RWPE2 (cell line): Measurements from ENCODE around the gene BTBD9.

Source experiments
- ATAC-seq: fragments of 200-7000 bp; cut with Tn5 transposase; 3 replicates; pipeline ENCODE4 v1.9.1; 2021; ENCODE audit warnings: low read depth
- DNase-seq: peaks from one replicate; pipeline ENCODE4 v3.0.0-alpha.2; 2020; ENCODE audit warnings: low spot score
- H3K27ac ChIP-seq: fragments of 450-650 bp; 2 replicates; pipeline ENCODE4 v1.5.1; 2017; ENCODE audit warnings: mild to moderate bottlenecking; ENCODE audit not compliant: poor library complexity, severe bottlenecking
- H3K27me3 ChIP-seq: fragments of 250-450 bp; sonication (Bioruptor Pico); 2 replicates; pipeline ENCODE4 v1.5.1; 2021; ENCODE audit warnings: mild to moderate bottlenecking, moderate library complexity; ENCODE audit not compliant: insufficient read depth, poor library complexity, severe bottlenecking
- H3K36me3 ChIP-seq: fragments of 250-450 bp; sonication (Bioruptor Pico); 2 replicates; pipeline ENCODE4 v1.5.1; 2020; ENCODE audit warnings: low read depth, mild to moderate bottlenecking, moderate library complexity
- H3K4me1 ChIP-seq: fragments of 250-450 bp; sonication (Bioruptor Pico); 2 replicates; pipeline ENCODE4 v1.5.1; 2021; ENCODE audit warnings: mild to moderate bottlenecking, moderate library complexity; ENCODE audit not compliant: insufficient read depth, poor library complexity, severe bottlenecking
- H3K4me3 ChIP-seq: fragments of 250-450 bp; sonication (Bioruptor Pico); 2 replicates; pipeline ENCODE4 v1.5.1; 2021; ENCODE audit warnings: mild to moderate bottlenecking, moderate library complexity; ENCODE audit not compliant: severe bottlenecking
- H3K9me3 ChIP-seq: fragments of 250-450 bp; sonication (Bioruptor Pico); 2 replicates; pipeline ENCODE4 v1.5.1; 2021; ENCODE audit warnings: mild to moderate bottlenecking, moderate library complexity; ENCODE audit not compliant: severe bottlenecking
- TF ChIP-seq, protein P1 (sequence below): fragments of 450-650 bp; IDR thresholded peaks from one replicate; pipeline ENCODE4 v1.5.1; 2017; ENCODE audit warnings: mild to moderate bottlenecking, moderate library complexity; ENCODE audit not compliant: poor library complexity, severe bottlenecking

The BTBD9 gene

DNA sequence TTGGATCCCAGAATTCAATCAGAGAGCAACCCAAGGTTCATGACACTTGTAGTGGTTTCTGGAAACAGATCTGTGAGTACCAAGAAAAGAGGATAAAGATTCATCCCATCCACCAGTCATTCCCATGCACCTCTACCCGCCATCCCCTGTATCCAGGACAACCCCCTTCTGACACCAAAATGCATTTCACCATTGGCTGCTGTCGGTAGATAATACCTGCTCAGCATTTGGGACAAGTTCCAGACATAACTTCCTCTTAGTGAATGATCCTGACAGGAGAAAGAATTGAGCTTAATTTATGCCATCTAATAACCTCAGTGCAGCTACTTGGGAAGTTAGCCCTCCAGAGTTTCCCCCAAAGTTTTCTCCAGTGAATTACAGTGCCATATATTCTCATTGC is 491.1 kb downstream of the BTBD9 start:
- no peaks in the 10 kb centered on the region for H3K9me3 ChIP-seq
- no peaks in the 10 kb centered on the region for H3K27me3 ChIP-seq
- TF ChIP-seq, protein P1, sequence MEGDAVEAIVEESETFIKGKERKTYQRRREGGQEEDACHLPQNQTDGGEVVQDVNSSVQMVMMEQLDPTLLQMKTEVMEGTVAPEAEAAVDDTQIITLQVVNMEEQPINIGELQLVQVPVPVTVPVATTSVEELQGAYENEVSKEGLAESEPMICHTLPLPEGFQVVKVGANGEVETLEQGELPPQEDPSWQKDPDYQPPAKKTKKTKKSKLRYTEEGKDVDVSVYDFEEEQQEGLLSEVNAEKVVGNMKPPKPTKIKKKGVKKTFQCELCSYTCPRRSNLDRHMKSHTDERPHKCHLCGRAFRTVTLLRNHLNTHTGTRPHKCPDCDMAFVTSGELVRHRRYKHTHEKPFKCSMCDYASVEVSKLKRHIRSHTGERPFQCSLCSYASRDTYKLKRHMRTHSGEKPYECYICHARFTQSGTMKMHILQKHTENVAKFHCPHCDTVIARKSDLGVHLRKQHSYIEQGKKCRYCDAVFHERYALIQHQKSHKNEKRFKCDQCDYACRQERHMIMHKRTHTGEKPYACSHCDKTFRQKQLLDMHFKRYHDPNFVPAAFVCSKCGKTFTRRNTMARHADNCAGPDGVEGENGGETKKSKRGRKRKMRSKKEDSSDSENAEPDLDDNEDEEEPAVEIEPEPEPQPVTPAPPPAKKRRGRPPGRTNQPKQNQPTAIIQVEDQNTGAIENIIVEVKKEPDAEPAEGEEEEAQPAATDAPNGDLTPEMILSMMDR: no peak
- H3K4me3 ChIP-seq: no peak overlapping the region
- DNase-seq (no peak), ATAC-seq (no peak)
- no peaks in the 10 kb centered on the region; the same call in 1 of the 2 replicates for H3K36me3 ChIP-seq
- H3K4me1 ChIP-seq: no peaks in the 10 kb centered on the region
- H3K27ac ChIP-seq: no peak overlapping the region

DNA sequence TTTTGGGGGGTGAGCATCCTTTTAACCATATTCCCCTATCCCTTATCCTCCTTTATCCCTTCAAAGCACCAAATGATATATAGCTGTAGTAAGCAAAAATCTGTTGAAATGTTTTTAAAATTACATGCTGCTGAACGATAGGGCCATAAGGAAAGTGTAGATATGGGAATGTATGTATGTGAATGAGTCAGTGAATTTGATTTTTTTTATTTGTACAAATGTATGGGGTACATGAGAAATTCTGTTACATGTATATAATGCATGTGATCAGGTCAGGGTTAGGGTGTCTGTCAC is 493.0 kb downstream of the BTBD9 start:
- TF ChIP-seq, protein P1: no peak
- no peak for ATAC-seq

DNA sequence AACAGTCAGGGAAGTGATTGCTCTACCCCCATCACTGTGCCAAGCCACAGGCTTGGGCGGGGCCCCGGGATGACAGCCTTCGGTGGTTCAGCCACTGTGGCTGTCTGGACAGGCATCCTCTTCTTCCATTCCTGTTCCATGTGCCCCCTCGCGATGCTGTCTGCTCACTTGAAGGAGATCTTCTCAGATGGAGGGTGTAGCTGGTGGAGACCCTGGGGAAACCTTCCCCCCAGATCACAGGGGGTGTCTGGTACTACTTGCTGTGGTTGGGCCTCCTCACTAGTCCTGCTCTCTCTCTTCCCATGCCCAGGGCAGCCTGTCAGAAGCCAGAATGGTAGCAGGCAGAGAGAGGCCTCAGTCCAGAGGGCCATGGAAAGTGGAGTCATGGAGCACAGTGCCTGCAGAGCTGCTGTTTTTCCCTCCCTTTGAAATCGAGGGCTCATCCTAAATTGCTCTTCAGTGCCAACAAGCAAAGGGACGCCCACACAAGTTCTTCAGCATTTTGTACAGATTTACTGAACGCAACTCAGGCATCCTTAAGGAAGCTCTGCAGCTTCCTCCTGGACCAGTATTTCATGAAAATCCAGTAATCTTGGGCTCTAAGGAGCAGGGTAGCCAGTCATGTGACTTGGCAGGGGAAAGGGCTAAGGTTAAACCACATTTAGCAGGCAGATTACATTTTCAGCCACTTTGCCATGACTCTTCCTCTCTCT is 493.6 kb downstream of the BTBD9 start:
- H3K27ac ChIP-seq: no peak overlapping the region
- TF ChIP-seq, protein P1: no peak
- no peak for ATAC-seq
- no peaks in the 10 kb centered on the region for H3K9me3 ChIP-seq
- no peaks in the 10 kb centered on the region for H3K27me3 ChIP-seq
- DNase-seq: no peak
- H3K36me3 ChIP-seq: no peaks in the 10 kb centered on the region; the same call in 1 of the 2 replicates
- H3K4me1 ChIP-seq: no peaks in the 10 kb centered on the region
- no peak overlapping the region for H3K4me3 ChIP-seq

More for the DNA sequence above, 493.0 kb downstream of the BTBD9 start:
- DNase-seq: no peak
- H3K27ac ChIP-seq: no peak overlapping the region
- H3K27me3 ChIP-seq: no peaks in the 10 kb centered on the region
- no peaks in the 10 kb centered on the region for H3K9me3 ChIP-seq
- no peaks in the 10 kb centered on the region for H3K4me1 ChIP-seq
- H3K36me3 ChIP-seq: no peaks in the 10 kb centered on the region; the same call in 1 of the 2 replicates
- H3K4me3 ChIP-seq: no peak overlapping the region

DNA sequence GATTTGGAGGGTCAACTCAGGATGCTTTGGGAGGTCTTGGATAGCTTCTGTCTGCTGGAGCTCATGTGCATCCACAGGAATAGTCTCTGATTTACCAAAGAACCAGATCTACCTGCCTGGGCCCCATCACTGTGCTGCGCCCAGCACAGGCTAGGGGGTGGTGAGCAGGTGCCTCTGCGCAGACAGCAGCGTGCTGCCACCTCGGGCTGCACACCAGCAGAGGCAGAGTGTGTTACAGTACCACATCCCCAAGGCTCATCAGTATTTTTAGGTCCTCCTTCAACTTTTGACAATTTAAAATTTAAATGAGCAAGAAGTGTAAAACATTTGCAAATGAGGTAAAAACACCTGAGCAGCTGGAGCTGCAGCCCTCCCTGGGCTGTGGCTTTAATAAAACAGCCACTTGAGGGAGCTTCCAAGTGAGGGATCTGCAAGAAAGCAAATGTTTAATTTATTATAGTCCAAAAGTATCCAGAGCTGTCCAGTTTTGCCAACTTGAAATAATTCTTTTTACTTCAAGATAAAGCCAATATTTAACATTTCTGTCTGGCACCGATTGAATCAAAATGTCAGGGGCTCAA is 495.3 kb downstream of the BTBD9 start:
- Histone ChIP-seq H3K4me1 (no peaks in the 10 kb centered on the region), H3K9me3 (no peaks in the 10 kb centered on the region), H3K27me3 (no peaks in the 10 kb centered on the region), H3K27ac (no peak overlapping the region), H3K36me3 (no peaks in the 10 kb centered on the region; the same call in 1 of the 2 replicates), H3K4me3 (no peak overlapping the region)
- ATAC-seq: no peak
- TF ChIP-seq, protein P1: no peak
- no peak for DNase-seq
